CD4-positive, CD25-positive, alpha-beta regulatory T cell (primary cell): Measurements from ENCODE around the gene ST6GALNAC3. TPM values are rescaled to one million over a fixed set of nuclear protein-coding genes. Genes with fewer than 3 reads are reported as not detected.
A peak's percentile ranks its signal among the peaks of the same experiment; 100 is the strongest.
"Not testable (repeated sequence)": the region's sequence is repeated elsewhere in the genome, so short reads cannot be mapped to it uniquely, and the experiment has no call there.

Experiments
- ATAC-seq, 2 donors: fragments of 150-1000 bp; cut with Tn5 transposase; one replicate each; pipeline ENCODE4 v1.10.0; 2021; ENCODE audit warnings: low read depth in 2 of 2, moderate number of reproducible peaks in 2 of 2, moderate library complexity in 1 of 2
- DNase-seq, 3 donors: peaks; one replicate each; pipeline versions ENCODE4 v3.0.0 to v3.0.0-alpha.2; 2012 to 2022; ENCODE audit warnings: mixed read lengths in 1 of 3
- H3K27ac ChIP-seq: one replicate; pipeline ENCODE4 v1.7.0; 2013; ENCODE audit warnings: mild to moderate bottlenecking, low read length; ENCODE audit not compliant: insufficient read depth, poor library complexity, severe bottlenecking
- H3K27me3 ChIP-seq: one replicate; pipeline ENCODE4 v1.7.0; 2013; ENCODE audit warnings: low read length; ENCODE audit not compliant: control insufficient read depth, insufficient read depth
- H3K36me3 ChIP-seq: one replicate; pipeline ENCODE4 v1.7.0; 2013; ENCODE audit warnings: mild to moderate bottlenecking, low read length, moderate library complexity; ENCODE audit not compliant: control insufficient read depth, insufficient read depth
- H3K4me1 ChIP-seq: 2 replicates; pipeline ENCODE4 v1.7.0; 2013; ENCODE audit warnings: mild to moderate bottlenecking, low read length; ENCODE audit not compliant: insufficient read depth, control insufficient read depth, poor library complexity, severe bottlenecking
- H3K4me3 ChIP-seq: one replicate; pipeline ENCODE4 v1.7.0; 2013; ENCODE audit warnings: low read depth, mild to moderate bottlenecking, low read length, moderate library complexity
- H3K9me3 ChIP-seq, 2 experiments: 1 replicate in 1 of 2; 2 replicates in 1 of 2; pipeline ENCODE4 v1.7.0; 2013; ENCODE audit warnings: low read length in 2 of 2, mild to moderate bottlenecking in 1 of 2, moderate library complexity in 1 of 2; ENCODE audit not compliant: control insufficient read depth in 2 of 2
- H3K27ac Mint-ChIP-seq, 3 donors: one replicate each; pipeline ENCODE4 v1.8.0; 2020 to 2022; ENCODE audit warnings: mild to moderate bottlenecking in 3 of 3, mixed read lengths in 3 of 3, moderate library complexity in 2 of 3
- H3K27me3 Mint-ChIP-seq: one replicate; pipeline ENCODE4 v1.8.0; 2022; ENCODE audit warnings: mild to moderate bottlenecking, mixed read lengths
- H3K36me3 Mint-ChIP-seq: one replicate; pipeline ENCODE4 v1.8.0; 2020; ENCODE audit warnings: mixed read lengths
- H3K4me1 Mint-ChIP-seq, 4 donors: one replicate each; pipeline ENCODE4 v1.8.0; 2020 to 2022; ENCODE audit warnings: mixed read lengths in 4 of 4, mild to moderate bottlenecking in 1 of 4
- H3K4me3 Mint-ChIP-seq, 4 donors: one replicate each; pipeline ENCODE4 v1.8.0; 2020 to 2022; ENCODE audit warnings: mild to moderate bottlenecking in 4 of 4, mixed read lengths in 4 of 4, moderate library complexity in 3 of 4
- H3K9me3 Mint-ChIP-seq, 7 donors: one replicate each; pipeline ENCODE4 v1.8.0; 2020 to 2022; ENCODE audit warnings: mixed read lengths in 7 of 7, mild to moderate bottlenecking in 3 of 7, moderate library complexity in 2 of 7
- polyA plus RNA-seq, 4 donors: library from polyadenylated mRNA; unstranded; fragments of 300-500 nt; fragmentation: Illumina TruSeq; gene quantifications; one replicate each; pipeline ENCODE4 v1.2.3, GENCODE V29; 2021
- total RNA-seq: library from RNA; stranded (reverse); gene quantifications from one replicate; pipeline ENCODE4 v1.2.3, GENCODE V29; 2022

Gene ST6GALNAC3
- total and polyA plus RNA-seq, 5 donors from 2014 or later: 0.03 to 3.4 (median 0.95) TPM

DNA sequence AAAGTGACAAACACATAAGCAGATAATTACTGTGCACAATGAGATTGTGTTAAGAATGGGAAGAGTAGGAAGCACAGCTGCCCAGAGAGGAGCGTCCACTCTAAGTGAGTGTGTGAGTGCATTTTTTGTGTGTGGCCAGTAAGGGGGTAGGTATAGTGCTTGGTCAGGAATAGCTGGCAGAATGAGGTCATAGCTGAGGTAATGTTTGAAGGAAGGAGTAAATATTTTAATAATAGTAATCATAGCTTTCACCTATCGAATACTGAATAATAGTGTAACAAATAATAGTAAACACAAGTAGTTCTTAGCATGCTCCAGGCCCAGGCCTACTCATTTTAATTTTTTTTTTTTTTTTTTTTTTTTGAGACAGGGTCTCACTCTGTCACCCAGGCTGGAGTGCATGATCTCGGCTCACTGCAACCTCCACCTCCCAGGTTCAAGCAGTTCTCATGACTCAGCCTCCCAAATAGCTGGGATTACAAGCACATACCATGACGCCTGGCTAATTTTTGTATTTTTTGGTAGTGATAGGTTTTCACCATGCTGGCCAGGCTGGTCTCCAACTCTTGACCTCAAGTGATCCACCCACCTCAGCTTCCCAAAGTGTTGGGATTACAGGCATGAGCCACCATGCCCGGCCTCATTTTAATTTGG lies 49.0 kb downstream of the ST6GALNAC3 start:
- H3K4me1 Mint-ChIP-seq, H3K36me3 ChIP-seq, ATAC-seq, H3K4me1 ChIP-seq, H3K27ac ChIP-seq, H3K9me3 ChIP-seq, H3K36me3 Mint-ChIP-seq, H3K4me3 ChIP-seq, H3K27me3 Mint-ChIP-seq, H3K9me3 Mint-ChIP-seq, DNase-seq, H3K27me3 ChIP-seq, H3K4me3 Mint-ChIP-seq: not testable (repeated sequence)
- peak overlapping the region in 1 of 3 donors; percentile 46 for H3K27ac Mint-ChIP-seq

DNA sequence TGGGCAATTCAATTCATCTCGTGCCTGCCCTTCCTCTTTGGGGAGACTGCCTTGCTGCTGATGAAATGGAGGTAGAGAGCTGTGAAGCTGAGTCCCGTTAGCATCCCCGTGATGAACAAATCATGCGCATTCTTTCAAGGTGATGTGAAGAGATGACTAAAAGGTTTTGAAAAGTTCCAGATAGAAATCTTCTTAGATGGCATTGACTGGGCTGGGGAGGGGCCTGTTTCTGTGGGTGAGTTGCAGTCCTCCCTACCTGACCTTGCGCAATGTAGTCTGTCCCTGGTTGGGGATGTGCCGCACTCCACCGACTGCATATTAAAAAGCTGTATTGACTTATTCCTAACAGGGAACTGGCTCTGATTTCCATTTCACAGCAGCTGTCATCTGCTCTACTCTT lies 49.6 kb downstream of the ST6GALNAC3 start:
- DNase-seq (no peak), ATAC-seq (no peak)
- Mint-ChIP-seq H3K27ac (no peak overlapping the region), H3K36me3 (no peaks in the 10 kb centered on the region), H3K4me1 (no peaks in the 10 kb centered on the region), H3K27me3 (peaks cover 4% of the 10 kb centered on the region), H3K4me3 (no peak overlapping the region), H3K9me3 (peaks cover 0 to 2% (median 0%) of the 10 kb centered on the region in 7 donors)
- Histone ChIP-seq H3K9me3 (no peaks in the 10 kb centered on the region), H3K27ac (no peak overlapping the region), H3K4me3 (no peak overlapping the region), H3K36me3 (no peaks in the 10 kb centered on the region), H3K4me1 (no peaks in the 10 kb centered on the region), H3K27me3 (no peaks in the 10 kb centered on the region)

DNA sequence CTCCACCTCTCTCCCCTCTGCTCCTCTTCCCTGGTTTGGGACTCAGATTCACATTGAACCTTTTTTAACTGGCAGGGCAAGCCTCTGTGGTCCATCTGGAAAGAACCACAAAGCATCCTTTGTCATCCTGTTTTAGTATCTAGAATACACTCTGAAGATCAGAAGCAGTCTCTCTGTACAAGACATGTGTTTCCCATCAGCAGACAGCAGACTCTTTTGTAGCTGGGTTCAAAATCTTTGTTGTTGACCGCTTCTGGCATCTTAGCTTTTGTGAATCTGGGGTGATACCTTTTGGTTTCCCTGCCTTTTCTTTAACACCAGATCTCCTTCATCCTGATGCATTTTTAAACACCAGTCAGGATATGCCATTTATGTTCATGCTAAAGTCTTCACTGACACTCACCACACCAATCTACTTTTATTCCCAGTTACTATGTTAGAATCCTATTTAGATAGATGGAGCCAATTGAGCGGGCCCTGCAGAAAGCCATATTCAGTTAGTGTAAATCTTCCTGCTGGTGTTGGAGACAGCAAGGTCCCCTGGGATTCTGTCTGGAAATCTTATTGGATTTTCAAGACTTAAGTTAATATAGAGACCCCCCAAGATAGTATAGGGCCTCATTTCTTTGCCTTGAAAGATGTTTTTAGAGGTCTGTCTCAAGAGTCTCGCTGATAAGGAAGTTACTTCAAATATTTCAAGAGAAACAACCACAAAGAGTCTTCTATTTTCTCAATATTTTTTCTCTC lies 51.1 kb downstream of the ST6GALNAC3 start:
- H3K36me3 Mint-ChIP-seq: no peaks in the 10 kb centered on the region
- peaks cover 0 to 2% (median 0%) of the 10 kb centered on the region in 7 donors for H3K9me3 Mint-ChIP-seq
- no peaks in the 10 kb centered on the region for H3K36me3 ChIP-seq
- H3K9me3 ChIP-seq: no peaks in the 10 kb centered on the region
- H3K27me3 ChIP-seq: no peaks in the 10 kb centered on the region
- no peak overlapping the region for H3K4me3 Mint-ChIP-seq
- H3K27ac ChIP-seq: no peak overlapping the region
- H3K27ac Mint-ChIP-seq: no peak overlapping the region
- peaks cover 4% of the 10 kb centered on the region for H3K27me3 Mint-ChIP-seq
- no peak overlapping the region for H3K4me3 ChIP-seq
- no peak for DNase-seq
- no peaks in the 10 kb centered on the region for H3K4me1 ChIP-seq
- ATAC-seq: no peak
- H3K4me1 Mint-ChIP-seq: no peaks in the 10 kb centered on the region

DNA sequence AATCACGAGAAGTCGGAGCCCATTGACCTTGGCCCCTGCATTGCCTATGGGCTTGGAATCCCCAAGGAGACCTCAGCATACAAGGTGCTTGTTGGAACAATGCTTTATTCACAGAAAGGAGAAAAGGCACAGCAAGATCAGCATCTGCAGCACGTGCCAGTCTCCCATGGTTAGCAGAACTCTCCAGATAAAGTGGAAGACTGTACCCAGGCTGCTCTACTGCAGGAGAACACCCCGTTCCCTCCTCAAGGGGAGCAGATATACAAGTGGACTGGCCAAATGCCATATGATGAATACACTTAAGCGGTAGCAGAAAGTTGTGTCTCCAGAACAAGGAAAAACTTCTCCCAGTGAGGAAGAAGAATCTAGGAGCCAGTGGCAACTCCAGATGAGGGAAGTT lies 53.5 kb downstream of the ST6GALNAC3 start:
- no peaks in the 10 kb centered on the region for H3K27me3 Mint-ChIP-seq
- H3K36me3 ChIP-seq: no peaks in the 10 kb centered on the region
- no peaks in the 10 kb centered on the region for H3K4me1 ChIP-seq
- no peak for ATAC-seq
- no peak overlapping the region for H3K4me3 Mint-ChIP-seq
- no peaks in the 10 kb centered on the region for H3K9me3 ChIP-seq
- no peaks in the 10 kb centered on the region for H3K4me1 Mint-ChIP-seq
- H3K27ac Mint-ChIP-seq: no peak overlapping the region
- H3K36me3 Mint-ChIP-seq: no peaks in the 10 kb centered on the region
- H3K27me3 ChIP-seq: no peaks in the 10 kb centered on the region
- no peak for DNase-seq
- no peak overlapping the region for H3K27ac ChIP-seq
- H3K9me3 Mint-ChIP-seq: no peaks in the 10 kb centered on the region
- H3K4me3 ChIP-seq: no peak overlapping the region

DNA sequence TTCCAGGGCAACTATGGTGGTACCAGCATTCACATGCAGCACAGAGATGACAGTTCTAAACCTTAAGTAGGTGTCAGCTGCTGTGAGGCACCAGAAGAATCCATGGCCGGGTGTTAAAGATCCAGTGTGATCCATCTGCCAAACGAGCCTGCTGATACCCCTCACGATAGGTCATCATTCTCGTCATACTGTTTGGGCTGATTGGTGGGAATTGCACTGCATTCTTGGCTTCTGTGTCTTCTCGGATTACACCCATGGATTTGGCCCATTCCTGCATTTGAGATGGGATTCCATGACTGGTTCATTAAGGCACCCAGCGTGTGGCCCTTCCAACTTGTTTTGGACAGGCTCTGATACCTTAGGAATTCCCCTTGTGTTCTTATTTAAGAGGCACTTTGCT lies 55.2 kb downstream of the ST6GALNAC3 start:
- no peaks in the 10 kb centered on the region for H3K4me1 Mint-ChIP-seq
- H3K36me3 ChIP-seq: no peaks in the 10 kb centered on the region
- no peaks in the 10 kb centered on the region for H3K36me3 Mint-ChIP-seq
- H3K4me3 Mint-ChIP-seq: no peak overlapping the region
- DNase-seq (no peak), ATAC-seq (no peak)
- H3K9me3 Mint-ChIP-seq: no peaks in the 10 kb centered on the region
- H3K27me3 Mint-ChIP-seq: no peaks in the 10 kb centered on the region
- H3K4me1 ChIP-seq: no peaks in the 10 kb centered on the region
- no peak overlapping the region for H3K4me3 ChIP-seq
- H3K27ac Mint-ChIP-seq: no peak overlapping the region
- no peak overlapping the region for H3K27ac ChIP-seq
- no peaks in the 10 kb centered on the region for H3K27me3 ChIP-seq
- H3K9me3 ChIP-seq: no peaks in the 10 kb centered on the region

DNA sequence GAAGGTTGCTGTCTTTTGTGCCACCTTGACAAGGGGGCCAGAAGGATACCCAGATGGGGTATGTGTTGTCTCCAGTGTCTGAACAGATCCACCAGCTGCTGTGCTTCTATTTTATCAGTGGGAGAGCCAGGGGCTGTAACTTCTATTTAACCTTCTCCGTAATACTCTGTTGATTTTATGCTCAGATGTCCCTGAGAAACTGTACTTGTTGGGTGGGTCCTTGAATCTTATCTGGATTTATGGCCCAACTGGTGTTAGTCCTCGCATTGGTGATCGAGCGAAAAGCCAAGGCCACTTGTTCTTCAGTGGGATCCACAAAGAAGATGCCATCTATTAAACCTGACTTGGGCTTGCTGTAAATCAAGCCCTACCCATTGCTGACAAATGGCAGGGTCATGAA lies 56.4 kb downstream of the ST6GALNAC3 start:
- DNase-seq (no peak), ATAC-seq (no peak)
- Histone ChIP-seq H3K27ac (no peak overlapping the region), H3K4me3 (no peak overlapping the region), H3K4me1 (no peaks in the 10 kb centered on the region), H3K36me3 (no peaks in the 10 kb centered on the region), H3K9me3 (no peaks in the 10 kb centered on the region), H3K27me3 (no peaks in the 10 kb centered on the region)
- Mint-ChIP-seq H3K36me3 (no peaks in the 10 kb centered on the region), H3K4me1 (no peaks in the 10 kb centered on the region), H3K27me3 (no peaks in the 10 kb centered on the region), H3K27ac (no peak overlapping the region), H3K4me3 (no peak overlapping the region), H3K9me3 (no peaks in the 10 kb centered on the region)

DNA sequence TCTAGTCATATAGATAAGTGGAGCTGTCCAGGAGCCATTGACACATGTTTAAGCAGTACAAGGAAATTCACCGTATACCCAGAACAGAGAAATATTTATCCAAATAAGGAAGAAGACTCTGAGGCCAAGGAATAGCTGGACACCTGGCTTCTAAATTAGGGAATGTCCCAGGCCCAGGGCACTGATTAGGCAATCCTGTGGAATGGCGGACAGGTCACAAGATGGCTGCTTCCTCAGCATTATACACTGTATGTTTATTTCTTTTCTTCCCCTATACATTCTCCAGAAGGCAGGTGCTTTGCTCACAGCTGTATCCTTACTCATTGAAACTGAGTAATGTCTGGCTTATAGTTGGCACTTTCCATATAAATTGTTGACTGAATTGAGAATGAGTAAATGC lies 59.4 kb downstream of the ST6GALNAC3 start:
- no peaks in the 10 kb centered on the region for H3K4me1 Mint-ChIP-seq
- no peaks in the 10 kb centered on the region for H3K36me3 Mint-ChIP-seq
- H3K36me3 ChIP-seq: no peaks in the 10 kb centered on the region
- no peaks in the 10 kb centered on the region for H3K27me3 Mint-ChIP-seq
- H3K27ac ChIP-seq: no peak overlapping the region
- H3K27ac Mint-ChIP-seq: no peak overlapping the region
- H3K9me3 ChIP-seq: no peaks in the 10 kb centered on the region
- no peaks in the 10 kb centered on the region for H3K9me3 Mint-ChIP-seq
- H3K27me3 ChIP-seq: no peaks in the 10 kb centered on the region
- no peak overlapping the region for H3K4me3 ChIP-seq
- ATAC-seq (no peak), DNase-seq (no peak)
- H3K4me1 ChIP-seq: no peaks in the 10 kb centered on the region
- no peak overlapping the region for H3K4me3 Mint-ChIP-seq

DNA sequence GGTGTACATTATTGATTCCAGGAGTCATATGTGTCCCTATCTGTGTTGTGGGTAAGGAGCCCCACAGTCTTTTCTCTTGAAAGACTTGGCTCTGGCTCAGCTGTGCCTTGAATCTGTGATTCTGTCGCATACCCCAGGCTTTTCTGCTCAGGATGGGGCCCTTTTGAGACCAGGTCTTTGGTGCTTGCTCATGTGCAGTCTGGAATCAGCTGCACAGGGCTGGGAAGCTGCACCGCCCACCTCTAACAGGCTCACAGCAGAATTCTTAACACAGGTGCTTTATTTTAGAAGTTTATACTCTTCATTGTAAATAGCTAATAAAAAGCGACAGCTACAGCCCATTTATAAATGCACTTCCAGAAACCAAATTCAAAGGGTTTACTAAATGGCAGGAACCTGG lies 61.3 kb downstream of the ST6GALNAC3 start:
- Mint-ChIP-seq H3K9me3 (no peaks in the 10 kb centered on the region), H3K27me3 (no peaks in the 10 kb centered on the region), H3K27ac (no peak overlapping the region), H3K36me3 (no peaks in the 10 kb centered on the region), H3K4me3 (no peak overlapping the region), H3K4me1 (peaks cover 0 to 2% (median 0%) of the 10 kb centered on the region in 4 donors)
- no peak for ATAC-seq
- no peaks in the 10 kb centered on the region for H3K4me1 ChIP-seq
- H3K36me3 ChIP-seq: no peaks in the 10 kb centered on the region
- no peaks in the 10 kb centered on the region for H3K27me3 ChIP-seq
- H3K4me3 ChIP-seq: no peak overlapping the region
- no peak for DNase-seq
- H3K9me3 ChIP-seq: no peaks in the 10 kb centered on the region
- no peak overlapping the region for H3K27ac ChIP-seq
